ENCODE measurements around the gene TTN.

DNA sequence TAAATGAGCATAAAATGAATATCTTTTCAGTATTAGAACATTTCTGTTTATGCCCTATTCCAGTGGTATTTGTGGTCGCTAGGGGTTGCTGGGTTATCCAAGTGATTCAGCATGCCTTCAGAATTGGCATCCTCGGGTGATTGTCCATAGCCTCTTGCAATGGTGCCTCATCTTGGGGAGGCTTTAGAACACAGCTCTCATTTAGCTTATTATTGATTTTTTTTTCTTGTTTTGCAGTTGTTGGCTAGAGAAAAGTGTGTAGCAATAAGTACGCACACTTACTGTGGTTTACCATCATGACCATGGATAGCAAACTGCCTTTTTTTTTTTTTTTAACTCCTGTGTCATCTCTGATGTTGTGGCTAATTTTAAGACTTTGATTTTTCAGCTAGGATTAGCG, 293.3 kb downstream of the TTN start:
- TF ChIP-seq, protein P1, sequence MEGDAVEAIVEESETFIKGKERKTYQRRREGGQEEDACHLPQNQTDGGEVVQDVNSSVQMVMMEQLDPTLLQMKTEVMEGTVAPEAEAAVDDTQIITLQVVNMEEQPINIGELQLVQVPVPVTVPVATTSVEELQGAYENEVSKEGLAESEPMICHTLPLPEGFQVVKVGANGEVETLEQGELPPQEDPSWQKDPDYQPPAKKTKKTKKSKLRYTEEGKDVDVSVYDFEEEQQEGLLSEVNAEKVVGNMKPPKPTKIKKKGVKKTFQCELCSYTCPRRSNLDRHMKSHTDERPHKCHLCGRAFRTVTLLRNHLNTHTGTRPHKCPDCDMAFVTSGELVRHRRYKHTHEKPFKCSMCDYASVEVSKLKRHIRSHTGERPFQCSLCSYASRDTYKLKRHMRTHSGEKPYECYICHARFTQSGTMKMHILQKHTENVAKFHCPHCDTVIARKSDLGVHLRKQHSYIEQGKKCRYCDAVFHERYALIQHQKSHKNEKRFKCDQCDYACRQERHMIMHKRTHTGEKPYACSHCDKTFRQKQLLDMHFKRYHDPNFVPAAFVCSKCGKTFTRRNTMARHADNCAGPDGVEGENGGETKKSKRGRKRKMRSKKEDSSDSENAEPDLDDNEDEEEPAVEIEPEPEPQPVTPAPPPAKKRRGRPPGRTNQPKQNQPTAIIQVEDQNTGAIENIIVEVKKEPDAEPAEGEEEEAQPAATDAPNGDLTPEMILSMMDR (IDR thresholded peaks at IDR 0.05) = no peak
- no peak for TF ChIP-seq EZH2 (IDR thresholded peaks at IDR 0.05; ENCODE audit: borderline replicate concordance, insufficient read depth, low read depth, low read length, poor library complexity, severe bottlenecking)

All from B cell (primary cell).